ENCODE measurements around the gene MRPL52.

GRCh38 chr14:22856428-22856827 lies 26.7 kb downstream of the MRPL52 start:
- TF ChIP-seq POLR2A (IDR thresholded peaks at IDR 0.05; ENCODE audit: low read depth, low read length), result no peak
- TF ChIP-seq CTCF (IDR thresholded peaks at IDR 0.05; ENCODE audit: extremely low read depth in 1 of 2, insufficient read depth in 1 of 2, low read depth in 1 of 2, low read length in 2 of 2), result no peak
- no peak for TF ChIP-seq POLR2AphosphoS5 (IDR thresholded peaks at IDR 0.05; ENCODE audit: insufficient read depth, low read depth, low read length)
- no peak for TF ChIP-seq EZH2 (IDR thresholded peaks at IDR 0.05; ENCODE audit: borderline replicate concordance, low read depth, low read length, severe bottlenecking)
- TF ChIP-seq JUN (IDR thresholded peaks at IDR 0.05; ENCODE audit: borderline replicate concordance, insufficient read depth, insufficient read length, low read depth), result no peak
- TF ChIP-seq GATA2 (IDR thresholded peaks at IDR 0.05; ENCODE audit: insufficient read depth, insufficient read length, low read depth, low read length), result no peak
- no peak for TF ChIP-seq MAX (IDR thresholded peaks at IDR 0.05; ENCODE audit: insufficient read depth, insufficient read length)
- no peak for TF ChIP-seq MYC (IDR thresholded peaks at IDR 0.05; ENCODE audit: low read depth, low read length)
- TF ChIP-seq FOS (IDR thresholded peaks at IDR 0.05; ENCODE audit: borderline replicate concordance, insufficient read depth, low read length), result no peak
